ENCODE measurements around the gene CLEC20A. TPM values are rescaled to one million over a fixed set of nuclear protein-coding genes. Genes with fewer than 3 reads are reported as not detected.

The CLEC20A gene
- total and polyA plus RNA-seq, 2 experiments from 2014 or later, result not detected

- Histone ChIP-seq H3K9me2 (ENCODE audit: insufficient read depth) (no peaks in the 10 kb centered on the region), H3K4me2 (no peak overlapping the region), H3K4me1 (ENCODE audit: insufficient read depth) (0 out of 2 replicates have a peak, but pooled peaks cover 3% of the 10 kb centered on the region), H3F3A (replicated peaks; ENCODE audit: low read depth) (no peaks in the 10 kb centered on the region), H3K27me3 (ENCODE audit: insufficient read depth) (no peaks in the 10 kb centered on the region), H4K20me1 (replicated peaks; ENCODE audit: insufficient read depth) (no peaks in the 10 kb centered on the region), H3K4me3 (no peak overlapping the region), H3K27ac (ENCODE audit: low read depth) (no peak overlapping the region), H3K36me3 (ENCODE audit: insufficient read depth) (peaks cover 4% of the 10 kb centered on the region), H3K79me2 (replicated peaks; ENCODE audit: insufficient read depth) (no peaks in the 10 kb centered on the region), H2AFZ (no peak overlapping the region)
- Mint-ChIP-seq H3K36me3 (ENCODE audit: low read depth) (no peaks in the 10 kb centered on the region), H3K4me3 (no peak overlapping the region), H3K9me3 (no peaks in the 10 kb centered on the region), H3K27ac (no peak overlapping the region), H3K4me1 (peaks cover 4% of the 10 kb centered on the region; the same call in 2 of the 3 replicates), H3K27me3 (ENCODE audit: insufficient read depth, low read depth, poor library complexity) (no peaks in the 10 kb centered on the region)
- no peak for DNase-seq (ENCODE audit: low spot score)
- ATAC-seq, result no peak
- no peak for TF ChIP-seq POLR2AphosphoS5 (IDR thresholded peaks at IDR 0.05; ENCODE audit: low read depth)
- no peak for TF ChIP-seq ZNF114 (CRISPR knock-in tag; IDR thresholded peaks at IDR 0.05)
- no peak for TF ChIP-seq STAT1 (IDR thresholded peaks at IDR 0.05; ENCODE audit: unreplicated experiment)
Observed at GRCh38 chr1:178451529-178451928, 45.2 kb downstream of the CLEC20A start.

GRCh38 chr1:178450871-178451270 lies 45.9 kb downstream of the CLEC20A start:
- H4K20me1 ChIP-seq (replicated peaks; ENCODE audit: insufficient read depth), result no peaks in the 10 kb centered on the region
- Mint-ChIP-seq H3K9me3 (no peaks in the 10 kb centered on the region), H3K4me3 (no peak overlapping the region), H3K27me3 (ENCODE audit: insufficient read depth, low read depth, poor library complexity) (no peaks in the 10 kb centered on the region), H3K4me1 (no peaks in the 10 kb centered on the region; the same call in 1 of the 3 replicates), H3K36me3 (ENCODE audit: low read depth) (no peaks in the 10 kb centered on the region), H3K27ac (no peak overlapping the region)
- peaks cover 4% of the 10 kb centered on the region for H3K36me3 ChIP-seq (ENCODE audit: insufficient read depth)
- no peaks in the 10 kb centered on the region for H3K9me2 ChIP-seq (ENCODE audit: insufficient read depth)
- no peaks in the 10 kb centered on the region for H3K79me2 ChIP-seq (replicated peaks; ENCODE audit: insufficient read depth)
- no peaks in the 10 kb centered on the region for H3F3A ChIP-seq (replicated peaks; ENCODE audit: low read depth)
- no peak overlapping the region for H3K4me2 ChIP-seq
- H3K4me1 ChIP-seq (ENCODE audit: insufficient read depth), result 0 out of 2 replicates have a peak, but pooled peaks cover 3% of the 10 kb centered on the region
- ATAC-seq (no peak), DNase-seq (ENCODE audit: low spot score) (no peak)
- H3K4me3 ChIP-seq, result no peak overlapping the region
- no peak overlapping the region for H2AFZ ChIP-seq
- no peaks in the 10 kb centered on the region for H3K27me3 ChIP-seq (ENCODE audit: insufficient read depth)
- no peak overlapping the region for H3K27ac ChIP-seq (ENCODE audit: low read depth)
- TF ChIP-seq CTCF (conservative IDR thresholded peaks at IDR 0.05; ENCODE audit: low read depth in 2 of 2) (no peak), CREB1 (CRISPR knock-in tag; IDR thresholded peaks at IDR 0.05; ENCODE audit: low read depth) (no peak), EZH2phosphoT487 (IDR thresholded peaks at IDR 0.05; ENCODE audit: unreplicated experiment) (no peak), STAT1 (IDR thresholded peaks at IDR 0.05; ENCODE audit: unreplicated experiment) (no peak), JUNB (IDR thresholded peaks at IDR 0.05; ENCODE audit: unreplicated experiment) (no peak), EZH2 (IDR thresholded peaks at IDR 0.05; ENCODE audit: low read depth, unreplicated experiment) (no peak), ZNF331 (CRISPR knock-in tag; IDR thresholded peaks at IDR 0.05; ENCODE audit: low read depth) (no peak), ETS1 (IDR thresholded peaks at IDR 0.05) (no peak), REST (IDR thresholded peaks at IDR 0.05; ENCODE audit: unreplicated experiment) (no peak), NANOG (IDR thresholded peaks at IDR 0.05; ENCODE audit: borderline replicate concordance) (no peak), POLR2AphosphoS5 (IDR thresholded peaks at IDR 0.05; ENCODE audit: low read depth) (no peak), ZNF114 (CRISPR knock-in tag; IDR thresholded peaks at IDR 0.05) (no peak)

Data from GM23338 (cell line).